Tibial artery (tissue), 4 donors: Measurements from ENCODE around the gene CLDN14.

ENCODE experiments used
- DNase-seq, 2 donors: peaks; one replicate each; pipeline ENCODE4 v3.0.0-alpha.2; 2019
- H3K27ac ChIP-seq, 2 donors: fragments of 200-600 bp; sonication (generic) in 1 of 2; 1 replicate in 1 of 2; 2 replicates in 1 of 2; pipeline ENCODE4 v1.5.1; 2018 to 2019; ENCODE audit warnings: mild to moderate bottlenecking in 1 of 2
- H3K27me3 ChIP-seq, 2 donors: fragments of 200-600 bp; sonication (generic) in 1 of 2; one replicate each; pipeline versions ENCODE4 v1.5.1 to v1.6.0; 2016 to 2019
- H3K36me3 ChIP-seq, 3 donors: fragments of 200-600 bp; sonication (generic) in 2 of 3; one replicate each; pipeline ENCODE4 v1.5.1; 2016 to 2019; ENCODE audit warnings: mild to moderate bottlenecking in 2 of 3
- H3K4me1 ChIP-seq, 4 donors: fragments of 200-600 bp; sonication (generic) in 2 of 4; 1 replicate in 3 of 4; 2 replicates in 1 of 4; pipeline ENCODE4 v1.5.1; 2016 to 2019
- H3K4me3 ChIP-seq, 2 donors: fragments of 200-600 bp; sonication (generic) in 1 of 2; 1 replicate in 1 of 2; 2 replicates in 1 of 2; pipeline ENCODE4 v1.5.1; 2018 to 2019; ENCODE audit warnings: mild to moderate bottlenecking in 2 of 2
- H3K9me3 ChIP-seq, 3 donors: fragments of 200-600 bp; sonication (generic) in 1 of 3; one replicate each; pipeline ENCODE4 v1.5.1; 2016 to 2019
- CTCF ChIP-seq, 2 experiments: fragments of 200-600 bp in 1 of 2; fragments of 450-650 bp in 1 of 2; IDR thresholded peaks; one replicate each; pipeline ENCODE4 v1.5.1; 2017 to 2019; ENCODE audit warnings: antibody characterized with exemption in 2 of 2, mild to moderate bottlenecking in 1 of 2, moderate library complexity in 1 of 2
- intact Hi-C: fragments of 100-400 bp; cut with DNase I; formaldehyde crosslinking; loops from one replicate; pipeline ENCODE4 v1.15.0; 2023; ENCODE audit warnings: low total_unique reads

The CLDN14 gene

GRCh38 chr21:36454093-36454531 is 25.8 kb downstream of the CLDN14 start:
- Histone ChIP-seq H3K4me3 (no peak overlapping the region), H3K27me3 (no peaks in the 10 kb centered on the region), H3K36me3 (no peaks in the 10 kb centered on the region), H3K4me1 (peaks cover 0 to 16% (median 7%) of the 10 kb centered on the region in 4 donors), H3K27ac (no peak overlapping the region), H3K9me3 (no peaks in the 10 kb centered on the region)
- no peak for DNase-seq
- intact Hi-C loops, result no loop called here
- TF ChIP-seq CTCF (IDR thresholded peaks at IDR 0.05), result no peak

- no peak for DNase-seq
- intact Hi-C loops, result no loop called here
- Histone ChIP-seq H3K4me3 (no peak overlapping the region), H3K9me3 (no peaks in the 10 kb centered on the region), H3K4me1 (peaks cover 0 to 16% (median 7%) of the 10 kb centered on the region in 4 donors), H3K36me3 (no peaks in the 10 kb centered on the region), H3K27ac (no peak overlapping the region), H3K27me3 (no peaks in the 10 kb centered on the region)
- no peak for TF ChIP-seq CTCF (IDR thresholded peaks at IDR 0.05)
Observed at GRCh38 chr21:36452281-36452825, 27.6 kb downstream of the CLDN14 start.

- no peak for TF ChIP-seq CTCF (IDR thresholded peaks at IDR 0.05)
- DNase-seq, result no peak
- no peaks in the 10 kb centered on the region for H3K27me3 ChIP-seq
- H3K9me3 ChIP-seq, result no peaks in the 10 kb centered on the region
- intact Hi-C loops, result no loop called here
- H3K27ac ChIP-seq, result no peak overlapping the region
- no peak overlapping the region for H3K4me3 ChIP-seq
- peaks cover 0 to 16% (median 7%) of the 10 kb centered on the region in 4 donors for H3K4me1 ChIP-seq
- H3K36me3 ChIP-seq, result no peaks in the 10 kb centered on the region
Observed at GRCh38 chr21:36451506-36451905, 28.4 kb downstream of the CLDN14 start.

GRCh38 chr21:36450511-36450910 is 29.4 kb downstream of the CLDN14 start:
- TF ChIP-seq CTCF (IDR thresholded peaks at IDR 0.05), result no peak
- no peaks in the 10 kb centered on the region for H3K27me3 ChIP-seq
- no peak for DNase-seq
- no peaks in the 10 kb centered on the region for H3K36me3 ChIP-seq
- intact Hi-C loops, result no loop called here
- H3K4me1 ChIP-seq, result peaks cover 0 to 16% (median 6%) of the 10 kb centered on the region in 4 donors
- no peak overlapping the region for H3K27ac ChIP-seq
- H3K9me3 ChIP-seq, result no peaks in the 10 kb centered on the region
- no peak overlapping the region for H3K4me3 ChIP-seq

GRCh38 chr21:36446301-36446700 is 33.6 kb downstream of the CLDN14 start:
- H3K27ac ChIP-seq, result no peak overlapping the region
- intact Hi-C loops, result no loop called here

More at GRCh38 chr21:36446301-36446700, 33.6 kb downstream of the CLDN14 start:
- no peak for DNase-seq
- Histone ChIP-seq H3K36me3 (no peaks in the 10 kb centered on the region), H3K9me3 (no peaks in the 10 kb centered on the region), H3K4me3 (no peak overlapping the region), H3K4me1 (no peaks in the 10 kb centered on the region), H3K27me3 (no peaks in the 10 kb centered on the region)
- no peak for TF ChIP-seq CTCF (IDR thresholded peaks at IDR 0.05)
